GM18909 (cell line): Measurements from ENCODE around the gene CILP2.

Experiments used
- ATAC-seq: cut with Tn5 transposase; IDR thresholded peaks from one replicate; pipeline ENCODE4 v1.9.1; 2021; ENCODE audit warnings: mild to moderate bottlenecking; ENCODE audit not compliant: unreplicated experiment, poor library complexity

Gene CILP2

DNA sequence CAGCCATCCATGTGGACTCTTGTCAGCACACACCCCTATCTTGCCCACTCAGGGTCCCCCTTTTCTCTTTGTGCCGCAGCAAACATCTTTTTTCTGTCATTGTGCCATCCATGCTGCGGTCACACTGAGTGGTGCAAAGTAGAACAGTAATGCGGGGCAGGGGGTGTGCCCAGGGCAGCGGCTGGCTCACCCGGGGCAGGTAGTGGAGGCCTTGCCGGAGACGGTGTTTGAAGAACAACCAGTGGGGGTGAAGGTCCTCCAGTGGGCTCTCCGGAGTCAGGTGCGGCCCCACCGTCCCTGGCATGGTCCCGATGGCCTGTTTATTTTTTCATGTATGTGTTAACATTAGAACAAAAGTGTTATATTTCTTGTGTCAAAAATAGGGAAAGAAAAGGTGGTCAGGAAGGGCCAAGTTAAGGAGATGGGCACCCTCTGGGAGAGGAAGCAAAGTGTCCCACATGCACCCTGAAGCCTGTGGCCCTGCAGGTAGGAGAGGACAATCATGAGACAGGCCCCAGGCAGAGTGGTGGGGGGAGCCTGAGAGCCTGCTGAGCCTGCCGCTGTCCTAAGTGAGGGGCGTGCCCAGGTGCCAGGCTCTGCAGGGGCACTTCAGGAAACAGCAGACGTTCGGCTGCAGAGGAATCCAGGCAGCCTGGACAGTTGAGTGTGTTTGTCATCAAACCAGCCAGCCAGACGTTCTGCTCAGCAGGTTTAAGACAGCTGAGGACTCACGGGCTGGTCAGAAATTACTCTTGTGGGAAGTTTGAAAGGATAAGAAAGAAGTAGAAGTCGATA lies 35.1 kb upstream of the CILP2 start:
- no peak for ATAC-seq

- ATAC-seq: no peak
Measured at GRCh38 chr19:19504754-19505668, 33.1 kb upstream of the CILP2 start.

DNA sequence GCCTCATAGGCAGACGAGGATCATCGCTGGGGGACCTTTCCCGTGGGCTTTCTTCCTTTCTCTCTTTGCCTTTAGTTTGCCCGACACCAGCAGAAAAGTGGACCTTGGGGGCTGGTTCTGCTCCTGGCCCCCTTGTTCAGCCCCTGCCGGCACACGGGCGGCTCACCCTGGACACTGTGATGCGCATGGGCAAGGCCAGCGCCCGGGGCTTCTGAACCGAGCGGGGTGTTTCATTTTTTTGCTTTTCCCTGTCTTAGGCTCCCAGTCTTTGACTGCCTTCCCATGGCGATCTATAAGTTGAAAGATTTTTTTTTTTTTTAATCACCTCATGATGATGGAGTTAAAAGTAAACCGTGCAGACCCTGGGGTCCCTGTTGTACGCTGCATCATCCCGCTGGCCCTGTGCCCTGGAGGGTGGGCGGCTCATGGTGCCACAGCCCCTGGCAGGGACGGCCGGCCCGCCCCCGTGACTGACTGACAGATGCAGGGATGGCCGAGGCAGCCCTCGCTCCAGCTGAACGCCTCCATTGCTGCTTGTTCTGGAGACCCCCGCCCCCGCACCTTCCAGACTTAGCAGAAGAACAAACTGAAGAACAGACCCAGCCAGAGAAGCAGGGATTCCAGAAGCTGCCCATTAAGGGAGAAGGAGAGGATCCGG lies 32.3 kb upstream of the CILP2 start:
- no peak for ATAC-seq

GRCh38 chr19:19506592-19506991 lies 31.5 kb upstream of the CILP2 start:
- ATAC-seq: no peak

DNA sequence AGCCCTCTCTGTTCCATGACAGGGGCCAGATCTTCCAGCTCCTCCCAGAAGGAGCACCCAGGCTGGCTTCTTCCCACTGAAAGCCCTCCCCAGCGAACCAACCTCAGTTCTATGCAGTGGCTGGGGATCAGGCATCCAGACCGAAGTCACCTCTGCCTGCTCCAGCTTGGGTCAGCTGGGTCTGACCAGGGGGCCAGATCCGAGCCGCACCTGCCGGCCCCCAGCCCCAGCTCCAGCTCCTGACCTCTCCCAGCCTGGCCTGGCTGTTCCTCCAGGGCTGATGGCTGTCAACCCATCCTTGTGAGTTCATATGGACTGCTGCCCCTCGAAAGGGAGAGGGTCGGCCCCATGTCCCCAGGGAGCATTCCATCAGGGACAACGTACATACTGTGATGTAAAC lies 30.7 kb upstream of the CILP2 start:
- no peak for ATAC-seq

DNA sequence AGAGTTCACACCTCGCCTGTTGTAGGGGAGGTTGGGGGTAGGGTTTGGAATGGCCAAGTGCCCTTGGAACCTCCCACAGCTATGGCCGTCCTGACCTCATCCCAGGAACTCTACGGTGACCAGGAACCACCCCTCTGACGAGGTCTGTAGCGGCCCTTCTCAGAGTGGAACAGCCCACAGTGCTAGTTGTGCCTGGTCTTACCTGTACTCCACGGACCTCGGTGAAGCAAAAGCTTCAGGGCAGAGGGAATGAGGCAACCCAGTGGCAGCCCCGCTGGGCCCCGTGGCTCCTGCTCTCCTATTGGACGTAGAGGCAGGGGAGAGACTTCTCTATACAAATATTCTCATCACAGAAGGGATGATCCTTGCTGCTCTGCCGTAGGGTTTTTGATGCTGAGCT lies 29.8 kb upstream of the CILP2 start:
- no peak for ATAC-seq

GRCh38 chr19:19510432-19510831 lies 27.6 kb upstream of the CILP2 start:
- no peak for ATAC-seq

DNA sequence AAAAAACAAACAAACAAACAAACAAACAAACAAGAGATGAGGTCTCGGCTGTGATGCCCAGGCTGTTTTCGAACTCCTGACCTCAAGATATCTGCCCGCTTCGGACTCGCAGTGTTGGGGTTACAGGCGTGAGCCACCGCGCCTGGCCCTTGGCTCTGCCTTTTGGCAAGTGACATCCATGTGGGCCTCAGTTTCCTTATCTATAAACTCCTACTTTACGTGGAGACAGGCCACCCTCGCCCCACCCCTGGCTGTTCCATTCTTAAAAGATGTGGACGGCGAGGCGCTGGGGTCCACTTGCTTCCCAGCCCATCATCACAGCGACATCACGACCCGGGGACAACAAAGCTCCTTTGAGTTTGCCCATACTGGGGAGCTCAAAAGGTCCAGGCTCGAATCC lies 24.4 kb upstream of the CILP2 start:
- no peak for ATAC-seq

DNA sequence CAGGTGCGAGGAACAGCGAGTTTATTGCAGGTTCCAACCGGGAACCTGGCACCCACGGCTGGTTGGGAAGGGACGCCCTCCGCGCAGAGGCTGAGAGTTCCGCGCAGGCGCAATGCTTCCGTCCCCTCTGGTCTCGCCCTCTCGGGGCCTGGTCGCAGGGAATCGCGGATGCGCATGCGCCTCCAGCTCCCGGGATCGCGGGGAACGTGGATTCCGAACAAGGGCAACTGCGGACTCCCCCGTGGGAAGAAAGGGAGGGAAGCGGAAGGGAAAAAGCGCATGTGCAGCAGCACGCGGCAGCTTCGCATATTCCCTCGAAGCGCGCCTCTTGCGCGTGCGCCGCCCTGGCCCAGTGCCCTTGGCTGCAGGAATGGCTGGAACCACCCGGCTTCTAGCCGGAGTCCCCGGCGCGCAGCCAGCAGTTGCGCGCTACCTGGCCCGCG lies 23.8 kb upstream of the CILP2 start:
- no peak for ATAC-seq

DNA sequence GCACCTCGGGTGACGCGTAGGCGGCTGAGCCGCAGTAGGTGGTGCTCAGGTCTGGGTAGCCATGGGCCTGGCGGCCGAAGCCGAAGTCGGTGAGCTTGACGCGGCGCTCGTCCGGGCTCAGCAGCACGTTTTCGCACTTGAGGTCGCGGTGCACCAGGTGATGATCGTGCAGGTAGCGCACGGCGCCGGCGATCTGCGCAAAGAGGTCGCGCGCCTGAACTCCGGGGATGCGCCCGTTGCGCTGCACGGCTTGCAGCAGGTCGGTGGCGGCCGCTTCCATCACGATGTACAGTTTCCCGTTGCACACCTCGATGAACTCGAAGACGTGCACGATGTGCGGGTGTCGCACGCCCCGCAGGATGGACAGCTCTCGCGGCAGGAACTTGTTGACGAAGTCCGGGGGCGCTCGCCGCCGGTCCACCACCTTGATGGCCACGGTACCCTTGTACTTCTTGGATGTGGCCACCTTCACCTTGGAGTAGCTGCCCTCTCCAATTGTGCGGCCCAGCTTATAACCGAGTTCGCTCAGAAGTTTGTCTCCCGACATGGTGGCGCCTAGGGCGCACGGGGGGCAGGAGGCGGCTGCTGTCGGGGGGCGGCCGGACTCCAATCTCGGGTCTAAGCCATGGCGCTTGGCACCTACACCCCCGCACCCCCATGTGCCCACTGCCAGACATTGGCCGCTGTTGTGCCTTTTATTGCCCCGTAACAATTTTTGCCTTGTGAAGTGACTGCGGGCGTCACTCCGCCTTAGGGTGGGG lies 23.0 kb upstream of the CILP2 start, which contains the start of gene TSSK6:
TSSK6 (minus strand) TSS at position 668 of the 761 bp plus-strand sequence; CDS start at position 547, 121 bp downstream.
- no peak for ATAC-seq

GRCh38 chr19:19515642-19516519 lies 22.2 kb upstream of the CILP2 start, which contains the start of gene NDUFA13:
NDUFA13 (plus strand) TSS chr19:19516225; CDS start chr19:19516239, 14 bp downstream.
- peak; percentile 93 for ATAC-seq

DNA sequence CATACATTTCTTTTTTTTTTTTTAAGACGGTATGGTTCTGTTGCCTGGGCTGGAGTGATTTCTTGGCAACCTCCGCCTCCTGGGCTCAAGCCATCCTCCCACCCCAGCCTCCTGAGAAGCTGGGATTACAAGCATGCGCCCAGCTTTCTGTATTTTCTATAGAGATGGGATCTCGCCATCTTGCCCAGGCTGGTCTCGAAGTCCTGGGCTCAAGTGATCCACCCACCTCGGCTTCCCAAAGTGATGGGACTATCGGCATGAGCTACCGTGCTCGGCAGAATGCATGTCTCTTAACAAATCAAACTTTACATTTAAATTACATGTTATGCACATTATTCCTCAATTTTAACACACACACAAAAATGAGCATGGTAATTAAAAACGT lies 20.8 kb upstream of the CILP2 start:
- ATAC-seq: no peak

DNA sequence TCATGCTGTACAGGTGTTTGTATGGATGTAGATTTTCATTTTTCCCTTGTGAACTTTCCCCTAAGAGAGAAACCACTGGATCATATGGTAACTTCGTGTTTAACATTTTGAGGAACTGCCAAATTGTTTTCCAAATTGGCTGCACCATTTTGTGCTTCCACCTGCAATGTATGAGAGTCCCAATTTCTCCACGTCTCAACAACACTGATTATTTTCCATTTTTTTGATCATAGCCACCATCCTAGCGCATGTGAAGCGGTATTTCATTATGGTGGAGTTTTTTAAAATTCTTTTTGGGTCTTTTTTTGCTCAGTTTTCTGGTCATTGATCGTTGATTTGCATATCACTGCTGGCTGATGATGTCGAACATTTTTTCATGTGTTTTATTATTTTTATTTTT lies 17.1 kb upstream of the CILP2 start:
- no peak for ATAC-seq

DNA sequence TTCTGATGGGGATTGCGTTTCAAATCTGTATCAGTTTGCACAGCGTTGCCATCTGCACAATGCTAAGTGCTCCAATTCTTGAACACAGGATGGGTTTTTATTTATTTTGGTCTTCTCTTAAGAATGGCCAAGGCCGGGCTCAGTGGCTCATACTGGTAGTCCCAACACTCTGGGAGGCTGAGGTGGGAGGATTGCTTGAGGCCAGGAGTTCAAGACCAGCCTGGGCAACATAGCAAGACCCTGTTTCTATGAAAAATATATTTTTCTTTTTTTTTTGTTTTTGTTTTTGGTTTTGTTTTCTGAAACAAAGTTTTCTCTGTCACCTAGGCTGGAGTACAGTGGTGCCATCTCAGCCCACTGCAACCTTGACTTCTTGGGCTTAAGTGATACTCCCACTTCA lies 14.9 kb upstream of the CILP2 start:
- ATAC-seq: no peak

GRCh38 chr19:19524053-19524452 lies 14.0 kb upstream of the CILP2 start:
- no peak for ATAC-seq

GRCh38 chr19:19525611-19526380 lies 12.3 kb upstream of the CILP2 start:
- ATAC-seq: no peak

- no peak for ATAC-seq
Measured at GRCh38 chr19:19526581-19527370, 11.3 kb upstream of the CILP2 start.

- ATAC-seq: no peak
Measured at GRCh38 chr19:19527371-19527656, 10.8 kb upstream of the CILP2 start.
